Hematopoietic multipotent progenitor cell treated with erythropoietin and hydrocortisone succinate and interleukin-3 and kit ligand, for 17 days (in vitro differentiated cells): ENCODE data around the gene PIGC.

Experiments used
- DNase-seq: peaks from one replicate; pipeline ENCODE4 v3.0.0-alpha.2; 2015; ENCODE audit warnings: low spot score

PIGC gene

DNA sequence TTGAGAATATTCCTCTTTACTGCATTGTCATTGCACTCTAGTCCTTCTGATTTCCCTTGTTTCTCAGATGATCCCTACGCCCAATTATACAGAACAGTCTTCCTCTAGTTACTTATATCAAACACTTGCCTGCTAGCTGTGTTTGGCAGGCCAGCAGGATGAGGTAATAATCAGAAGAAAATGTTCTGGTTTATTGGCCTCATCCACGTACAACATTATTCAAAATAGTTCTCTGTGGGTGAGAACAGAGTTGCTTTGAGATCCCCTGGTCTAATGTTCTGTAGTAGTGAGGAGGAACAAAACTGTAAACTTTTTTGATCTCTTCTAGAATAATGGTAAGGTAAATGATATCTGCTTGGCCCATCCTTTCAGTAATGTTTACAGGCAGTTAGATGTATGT is 45.7 kb downstream of the PIGC start:
- DNase-seq, result no peak

DNA sequence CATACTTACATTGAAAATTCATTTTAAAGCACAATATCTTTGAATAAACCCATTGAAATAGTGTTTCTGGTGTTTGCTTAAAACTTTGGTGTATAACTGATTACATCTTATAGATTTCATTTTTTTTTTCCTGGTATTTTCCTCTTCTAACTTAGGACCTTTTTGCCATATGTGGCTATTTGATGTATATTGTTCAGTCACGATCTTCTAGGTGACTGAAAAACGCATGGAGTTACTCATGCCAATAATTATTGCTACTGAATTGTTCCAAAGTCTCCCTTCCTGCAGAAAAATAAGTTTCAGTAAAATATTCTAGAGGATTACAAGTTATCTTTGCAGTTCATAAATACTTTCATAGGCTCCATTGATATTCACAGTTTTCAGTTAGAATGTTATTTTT is 46.2 kb downstream of the PIGC start:
- no peak for DNase-seq

DNA sequence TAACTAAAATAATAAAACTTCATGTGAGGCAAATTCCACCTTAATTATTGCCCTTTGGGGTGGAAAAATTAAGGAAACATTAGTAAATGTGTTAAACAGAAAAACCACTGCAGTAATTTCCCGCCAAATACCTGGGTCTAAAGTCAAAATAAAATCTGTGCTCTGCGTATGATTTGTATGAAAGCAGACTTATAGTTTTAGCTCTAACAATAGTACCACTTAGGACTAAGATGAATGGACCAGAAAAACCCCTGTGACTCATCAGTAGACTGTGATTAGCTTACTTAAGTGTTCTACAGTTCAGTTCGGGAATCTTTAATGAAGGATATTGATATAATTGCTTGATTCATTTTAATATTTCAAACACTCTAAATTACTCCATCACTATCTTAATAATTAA is 46.6 kb downstream of the PIGC start:
- DNase-seq, result no peak

DNA sequence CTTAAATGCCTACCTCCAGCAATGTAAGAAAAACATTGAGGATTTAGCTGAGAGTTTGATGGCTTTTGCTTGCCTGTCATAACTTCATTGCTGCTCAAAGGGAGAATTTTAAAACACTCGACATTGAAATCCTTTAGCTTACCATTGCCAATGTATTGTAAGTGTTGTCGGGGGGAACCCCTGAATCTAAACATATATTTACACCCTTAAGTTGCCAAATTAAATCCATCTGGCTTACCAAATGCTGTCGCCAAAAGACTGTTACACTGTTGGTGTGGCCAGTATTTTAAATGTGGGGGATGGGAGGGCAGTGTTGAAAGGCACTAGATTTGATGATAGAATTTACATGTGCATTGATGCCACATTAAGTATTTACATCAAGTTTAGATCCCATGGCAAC is 48.3 kb downstream of the PIGC start:
- no peak for DNase-seq

DNA sequence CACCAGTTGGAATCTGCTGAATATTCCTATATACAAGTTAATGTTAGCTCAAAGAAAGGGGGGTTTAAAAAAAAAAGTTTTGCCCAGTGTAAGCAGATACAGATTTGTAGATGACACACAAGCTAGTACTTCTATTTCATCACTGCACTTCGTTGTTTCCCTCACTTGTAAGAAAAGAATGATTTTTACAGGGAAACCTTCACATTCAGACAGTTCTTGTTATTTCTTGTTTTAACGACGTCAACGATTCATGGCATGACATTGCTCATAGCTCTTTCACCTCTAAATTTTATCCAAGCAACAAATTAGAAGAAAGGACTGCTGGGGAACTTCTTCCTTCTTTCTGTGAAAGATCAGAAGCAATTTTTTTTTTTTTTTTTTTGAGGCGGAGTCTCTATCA is 49.1 kb downstream of the PIGC start:
- DNase-seq, result no peak

DNA sequence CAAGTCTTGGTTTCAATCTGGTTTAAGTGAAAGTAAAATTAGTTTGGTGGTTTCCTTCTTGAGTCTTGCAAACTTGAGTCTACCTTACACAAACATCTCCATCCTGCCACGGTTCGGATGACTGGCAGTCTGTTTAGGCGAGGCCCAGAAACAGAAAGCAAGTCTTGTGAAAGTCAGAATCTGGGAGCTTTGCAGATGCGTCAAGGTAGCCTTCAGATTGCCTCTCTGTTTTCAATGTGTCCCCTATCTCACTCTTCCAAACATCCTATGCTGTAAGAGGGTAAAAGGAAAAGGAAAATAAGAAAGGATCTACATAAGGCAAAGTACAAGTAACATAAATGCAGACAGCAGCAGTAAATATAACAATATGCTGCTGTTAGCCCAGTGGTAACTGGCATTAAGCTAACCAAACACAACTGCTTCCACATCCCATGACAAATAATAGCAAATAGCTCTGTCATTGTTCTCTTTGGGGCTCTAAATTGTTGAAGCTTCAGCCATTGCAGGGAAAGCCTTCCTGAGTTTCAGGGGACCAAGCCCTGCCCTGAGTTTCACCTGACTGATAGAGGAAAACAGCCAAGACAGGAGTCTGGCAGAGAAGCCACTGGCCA is 49.6 kb downstream of the PIGC start:
- no peak for DNase-seq

DNA sequence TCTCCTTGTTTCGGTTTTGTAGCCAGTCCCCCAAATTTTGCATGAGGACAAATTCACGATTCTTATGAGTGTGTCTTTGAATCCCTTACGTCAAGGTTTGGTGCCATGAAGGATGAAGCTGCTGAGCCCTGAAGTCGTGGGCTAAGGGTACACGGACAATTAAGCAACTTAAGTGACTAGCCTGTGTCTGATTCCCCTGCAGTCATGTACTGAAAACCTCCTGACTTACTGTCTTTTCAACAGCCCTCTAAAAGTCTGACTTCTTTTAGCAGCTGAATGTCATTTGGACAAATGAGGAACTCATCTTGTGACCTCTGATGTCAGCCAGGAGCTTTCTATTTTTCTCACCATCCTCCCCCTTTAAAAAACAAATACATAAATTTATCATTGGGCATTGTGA is 50.5 kb downstream of the PIGC start:
- no peak for DNase-seq

DNA sequence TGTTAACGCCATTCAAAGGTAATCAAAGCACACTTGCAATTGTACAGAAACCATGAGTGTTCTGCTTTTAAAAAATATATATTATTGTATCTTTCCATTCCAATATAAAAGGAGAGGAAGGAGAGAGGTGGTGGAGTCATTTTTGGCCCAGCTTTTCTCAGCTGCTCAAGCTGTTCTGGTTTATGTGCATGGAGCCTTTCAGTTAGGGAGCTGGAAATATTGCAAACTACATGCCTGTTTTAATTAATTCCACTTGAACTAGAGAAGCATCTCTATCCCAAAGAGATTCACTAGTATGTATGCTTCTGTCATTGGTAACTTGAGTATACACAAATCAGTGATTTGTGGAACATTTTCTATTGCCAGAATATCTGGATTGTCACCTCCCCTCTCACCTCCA is 51.9 kb downstream of the PIGC start:
- DNase-seq, result no peak
